Natural killer cell (primary cell): ENCODE results near the gene MACROD2. TPM values are rescaled to one million over a fixed set of nuclear protein-coding genes. Genes with fewer than 3 reads are reported as not detected.

Source experiments
- ATAC-seq, 3 donors: fragments of 150-1000 bp in 2 of 3; fragments of 200-7000 bp in 1 of 3; cut with Tn5 transposase; 1 replicate in 1 of 3; 2 replicates in 2 of 3; pipeline ENCODE4 v1.10.0; 2021; ENCODE audit warnings: mild to moderate bottlenecking in 2 of 3, moderate library complexity in 2 of 3
- DNase-seq, 2 donors: peaks; one replicate each; pipeline versions ENCODE4 v3.0.0 to v3.0.0-alpha.2; 2013 to 2021; ENCODE audit warnings: mixed read lengths in 1 of 2
- H3K27ac ChIP-seq: one replicate; pipeline ENCODE4 v1.5.1; 2013; ENCODE audit warnings: mild to moderate bottlenecking, low read length
- H3K27me3 ChIP-seq: one replicate; pipeline ENCODE4 v1.6.1; 2013; ENCODE audit warnings: low read length; ENCODE audit not compliant: control insufficient read depth, insufficient read depth
- H3K36me3 ChIP-seq: one replicate; pipeline ENCODE4 v1.6.1; 2013; ENCODE audit warnings: low read length; ENCODE audit not compliant: control insufficient read depth, insufficient read depth
- H3K4me1 ChIP-seq: one replicate; pipeline ENCODE4 v1.6.1; 2013; ENCODE audit warnings: low read length; ENCODE audit not compliant: control insufficient read depth, insufficient read depth
- H3K4me3 ChIP-seq: one replicate; pipeline ENCODE4 v1.5.1; 2013; ENCODE audit warnings: low read length
- H3K9me3 ChIP-seq: one replicate; pipeline ENCODE4 v1.6.1; 2013; ENCODE audit warnings: low read length; ENCODE audit not compliant: control insufficient read depth, insufficient read depth
- H3K27ac Mint-ChIP-seq, 2 donors: one replicate each; pipeline ENCODE4 v1.8.0; 2022; ENCODE audit warnings: mild to moderate bottlenecking in 2 of 2, mixed read lengths in 2 of 2, moderate library complexity in 1 of 2
- H3K27me3 Mint-ChIP-seq, 2 donors: one replicate each; pipeline ENCODE4 v1.8.0; 2022; ENCODE audit warnings: low read depth in 2 of 2, mixed read lengths in 2 of 2
- H3K36me3 Mint-ChIP-seq: one replicate; pipeline ENCODE4 v1.8.0; 2022; ENCODE audit warnings: mixed read lengths
- H3K4me1 Mint-ChIP-seq, 2 donors: one replicate each; pipeline ENCODE4 v1.8.0; 2022; ENCODE audit warnings: mixed read lengths in 2 of 2
- H3K4me3 Mint-ChIP-seq: one replicate; pipeline ENCODE4 v1.8.0; 2022; ENCODE audit warnings: mild to moderate bottlenecking, moderate library complexity, mixed read lengths
- H3K9me3 Mint-ChIP-seq, 2 donors: one replicate each; pipeline ENCODE4 v1.8.0; 2022; ENCODE audit warnings: mixed read lengths in 2 of 2
- CTCF ChIP-seq: fragments of 200-600 bp; IDR thresholded peaks from one replicate; pipeline ENCODE4 v1.8.0; 2022; ENCODE audit warnings: antibody characterized with exemption
- WGBS: methylation state at CpG from one replicate; pipeline ENCODE4 v1.1.7; 2013; ENCODE audit warnings: missing lambda C conversion rate; ENCODE audit not compliant: insufficient coverage; 5-methylcytosine and 5-hydroxymethylcytosine counted together
- intact Hi-C: fragments of 100-400 bp; cut with micrococcal nuclease; formaldehyde crosslinking; loops from one replicate; pipeline ENCODE4 v1.14.2; 2022
- total RNA-seq, 4 donors: library from RNA; stranded (reverse); fragments of 120-200 nt in 1 of 4; gene quantifications; one replicate each; pipeline versions ENCODE4 v1.2.3 to v1.2.4, GENCODE V29; 2013 to 2022

The MACROD2 gene
- total RNA-seq, 3 donors from 2014 or later (not counting 1 experiment from before 2014, with no cell fraction given), result 0.19 to 0.88 TPM; not detected in 1

- Histone ChIP-seq H3K4me1 (no peaks in the 10 kb centered on the region), H3K27me3 (no peaks in the 10 kb centered on the region), H3K9me3 (no peaks in the 10 kb centered on the region), H3K27ac (no peak overlapping the region), H3K4me3 (no peak overlapping the region), H3K36me3 (no peaks in the 10 kb centered on the region)
- Mint-ChIP-seq H3K27me3 (no peaks in the 10 kb centered on the region), H3K9me3 (peaks cover 9 to 16% of the 10 kb centered on the region in 2 donors), H3K4me3 (no peak overlapping the region), H3K27ac (no peak overlapping the region), H3K36me3 (peaks cover 7% of the 10 kb centered on the region), H3K4me1 (no peaks in the 10 kb centered on the region)
- TF ChIP-seq CTCF, result no peak
- intact Hi-C loops, result no loop called here
- ATAC-seq (no peak), DNase-seq (no peak)
- WGBS, result no CpG with 5 or more reads among the region's 4 CpGs
Observed at GRCh38 chr20:14657266-14658005, 662.1 kb downstream of the MACROD2 start.

- Mint-ChIP-seq H3K9me3 (peaks cover 18 to 20% of the 10 kb centered on the region in 2 donors), H3K4me1 (no peaks in the 10 kb centered on the region), H3K27ac (no peak overlapping the region), H3K27me3 (no peaks in the 10 kb centered on the region), H3K4me3 (no peak overlapping the region), H3K36me3 (peaks cover 8% of the 10 kb centered on the region)
- Histone ChIP-seq H3K9me3 (no peaks in the 10 kb centered on the region), H3K36me3 (no peaks in the 10 kb centered on the region), H3K4me3 (no peak overlapping the region), H3K27me3 (no peaks in the 10 kb centered on the region), H3K27ac (no peak overlapping the region), H3K4me1 (no peaks in the 10 kb centered on the region)
- no peak for TF ChIP-seq CTCF
- DNase-seq (no peak), ATAC-seq (no peak)
- intact Hi-C loops, result no loop called here
- 75% methylated on average over 3 of the region's 3 CpGs for WGBS
Observed at GRCh38 chr20:14664101-14664500, 668.8 kb downstream of the MACROD2 start.

- Mint-ChIP-seq H3K27me3 (no peaks in the 10 kb centered on the region), H3K27ac (no peak overlapping the region), H3K4me3 (no peak overlapping the region), H3K4me1 (no peaks in the 10 kb centered on the region), H3K36me3 (peaks cover 8% of the 10 kb centered on the region), H3K9me3 (peaks cover 12 to 16% of the 10 kb centered on the region in 2 donors)
- DNase-seq, result no peak
- Histone ChIP-seq H3K27ac (no peak overlapping the region), H3K36me3 (no peaks in the 10 kb centered on the region), H3K4me3 (no peak overlapping the region), H3K9me3 (no peaks in the 10 kb centered on the region), H3K27me3 (no peaks in the 10 kb centered on the region), H3K4me1 (no peaks in the 10 kb centered on the region)
- intact Hi-C loops, result no loop called here
- 100% methylated on average over 1 of the region's 1 CpG for WGBS
- ATAC-seq, result no peak
- no peak for TF ChIP-seq CTCF
Observed at GRCh38 chr20:14666696-14667095, 671.4 kb downstream of the MACROD2 start.

GRCh38 chr20:14667226-14667625, 671.9 kb downstream of the MACROD2 start:
- H3K27ac Mint-ChIP-seq, result no peak overlapping the region
- no peak overlapping the region for H3K4me3 Mint-ChIP-seq
- no peak overlapping the region for H3K27ac ChIP-seq
- H3K27me3 Mint-ChIP-seq, result no peaks in the 10 kb centered on the region
- 80% methylated on average over 1 of the region's 2 CpGs for WGBS
- no peaks in the 10 kb centered on the region for H3K4me1 ChIP-seq
- no peaks in the 10 kb centered on the region for H3K27me3 ChIP-seq
- no peaks in the 10 kb centered on the region for H3K4me1 Mint-ChIP-seq
- DNase-seq, result no peak
- peaks cover 9 to 13% of the 10 kb centered on the region in 2 donors for H3K9me3 Mint-ChIP-seq
- TF ChIP-seq CTCF, result no peak
- peaks cover 3% of the 10 kb centered on the region for H3K36me3 Mint-ChIP-seq
- ATAC-seq, result no peak
- H3K36me3 ChIP-seq, result no peaks in the 10 kb centered on the region
- no peaks in the 10 kb centered on the region for H3K9me3 ChIP-seq
- H3K4me3 ChIP-seq, result no peak overlapping the region
- intact Hi-C loops, result no loop called here
